PC-9 (cell line): ENCODE data around the gene SLC4A11. TPM values are rescaled to one million over a fixed set of nuclear protein-coding genes. Genes with fewer than 3 reads are reported as not detected.

ENCODE experiments used
- BruUV-seq: library from RNA; stranded (reverse); fragments of 400-500 nt; replicated peaks from 2 replicates; lab custom pipeline; 2021; lab: Mats Ljungman, UMichigan
- CTCF ChIA-PET: fragments of 300-600 bp; sonication (Branson Sonifier 250); formaldehyde crosslinking; loops from one replicate; lab custom pipeline; 2022; ENCODE audit warnings: antibody characterized with exemption; lab: Charles Lee
- POLR2A ChIA-PET: fragments of 300-600 bp; sonication (Branson Sonifier 250); formaldehyde crosslinking; loops from one replicate; lab custom pipeline; 2022; ENCODE audit warnings: antibody characterized with exemption; ENCODE audit not compliant: unreplicated experiment; lab: Charles Lee
- DNase-seq, 2 experiments: peaks; one replicate each; pipeline versions ENCODE4 v3.0.0 to v3.0.0-alpha.2; 2015 to 2022; ENCODE audit warnings: mixed read lengths in 1 of 2
- H2AFZ ChIP-seq: fragments of 200-600 bp; sonication (generic); 2 replicates; pipeline ENCODE4 v1.8.1; 2017; ENCODE audit warnings: antibody characterized with exemption
- H3F3A ChIP-seq: fragments of 200-600 bp; sonication (generic); 2 replicates; pipeline ENCODE4 v1.8.1; 2017; ENCODE audit warnings: antibody characterized with exemption, mild to moderate bottlenecking, low read depth; ENCODE audit not compliant: insufficient read depth
- H3K27ac ChIP-seq: fragments of 200-600 bp; sonication (generic); 2 replicates; pipeline ENCODE4 v1.6.1; 2016; ENCODE audit warnings: mixed run types
- H3K27me3 ChIP-seq: fragments of 200-600 bp; sonication (generic); 2 replicates; pipeline ENCODE4 v1.6.1; 2016; ENCODE audit warnings: low read depth, mixed run types; ENCODE audit not compliant: insufficient read depth
- H3K36me3 ChIP-seq: fragments of 200-600 bp; sonication (generic); 2 replicates; pipeline ENCODE4 v1.6.1; 2016; ENCODE audit warnings: low read depth, mixed run types
- H3K4me1 ChIP-seq: fragments of 200-600 bp; sonication (generic); replicated peaks from 2 replicates; pipeline ENCODE4 v1.6.1; 2016; ENCODE audit warnings: mixed run types; ENCODE audit not compliant: insufficient read depth
- H3K4me2 ChIP-seq: fragments of 200-600 bp; sonication (generic); 2 replicates; pipeline ENCODE4 v1.6.1; 2017; ENCODE audit warnings: mixed run types
- H3K4me3 ChIP-seq: fragments of 200-600 bp; sonication (generic); 2 replicates; pipeline ENCODE4 v1.6.1; 2016; ENCODE audit warnings: mixed run types
- H3K79me2 ChIP-seq: fragments of 200-600 bp; sonication (generic); 2 replicates; pipeline ENCODE4 v1.6.1; 2017; ENCODE audit warnings: low read depth, mixed run types
- H3K9me2 ChIP-seq: fragments of 200-600 bp; sonication (generic); 2 replicates; pipeline ENCODE4 v1.8.1; 2017; ENCODE audit warnings: mild to moderate bottlenecking; ENCODE audit not compliant: insufficient read depth
- H3K9me3 ChIP-seq: fragments of 200-600 bp; sonication (generic); 2 replicates; pipeline ENCODE4 v1.8.1; 2016; ENCODE audit warnings: low read depth; ENCODE audit not compliant: insufficient read depth
- H4K20me1 ChIP-seq: fragments of 200-600 bp; sonication (generic); 2 replicates; pipeline ENCODE4 v1.8.1; 2017; ENCODE audit not compliant: insufficient read depth
- EZH2 ChIP-seq: fragments of 200-600 bp; sonication (generic); IDR thresholded peaks from 2 replicates; pipeline ENCODE4 v1.8.0; 2017; ENCODE audit warnings: antibody characterized with exemption, low read depth
- intact Hi-C: fragments of 100-400 bp; cut with micrococcal nuclease; formaldehyde crosslinking; loops from one replicate; pipeline ENCODE4 v1.10.0; 2022; ENCODE audit not compliant: unreplicated experiment
- total RNA-seq: library from RNA; stranded (reverse); gene quantifications from 2 replicates; pipeline ENCODE4 v1.2.3, GENCODE V29; 2021
- TF ChIP-seq, protein P1 (sequence below): fragments of 200-600 bp; sonication (generic); conservative IDR thresholded peaks from 2 replicates; pipeline ENCODE4 v1.6.1; 2017; ENCODE audit warnings: mixed run types, antibody characterized with exemption, mild to moderate bottlenecking, moderate library complexity

Gene SLC4A11
- total RNA-seq, 1 experiment from 2014 or later: 46.1 TPM

DNA sequence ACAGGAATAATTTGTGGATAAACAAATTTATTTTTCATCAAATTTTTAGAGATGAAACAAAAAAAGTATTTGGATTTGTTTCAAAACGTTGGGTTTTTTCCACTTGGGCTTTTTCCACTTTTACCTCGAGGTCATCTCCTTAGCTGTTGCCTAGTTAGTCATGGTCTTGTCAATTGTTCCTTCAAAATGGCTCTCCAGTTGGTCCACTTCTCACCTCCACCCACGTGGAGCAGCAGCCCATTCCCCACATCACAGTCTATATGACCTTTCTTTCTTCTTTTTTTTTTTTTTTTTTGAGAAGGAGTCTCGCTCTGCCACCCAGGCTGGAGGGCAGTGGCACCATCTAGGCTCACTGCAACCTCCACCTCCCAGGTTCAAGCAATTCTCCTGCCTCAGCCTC lies 6.7 kb upstream of the SLC4A11 start:
- DNase-seq: no peak
- intact Hi-C loops: no loop called here
- Histone ChIP-seq H2AFZ (no peak overlapping the region), H3K27ac (no peak overlapping the region), H3K27me3 (no peaks in the 10 kb centered on the region), H3K4me1 (peaks cover 11% of the 10 kb centered on the region; the same call in 1 of the 2 replicates), H3K79me2 (no peaks in the 10 kb centered on the region), H3K36me3 (no peaks in the 10 kb centered on the region), H3K4me2 (no peak overlapping the region), H3K9me2 (no peaks in the 10 kb centered on the region), H3K9me3 (no peaks in the 10 kb centered on the region), H3F3A (peaks cover 4% of the 10 kb centered on the region; the same call in 1 of the 2 replicates), H3K4me3 (no peak overlapping the region), H4K20me1 (no peaks in the 10 kb centered on the region)
- no TSS peak for BruUV-seq
- ChIA-PET POLR2A (no interaction called here), CTCF (no interaction called here)
- TF ChIP-seq, protein P1, sequence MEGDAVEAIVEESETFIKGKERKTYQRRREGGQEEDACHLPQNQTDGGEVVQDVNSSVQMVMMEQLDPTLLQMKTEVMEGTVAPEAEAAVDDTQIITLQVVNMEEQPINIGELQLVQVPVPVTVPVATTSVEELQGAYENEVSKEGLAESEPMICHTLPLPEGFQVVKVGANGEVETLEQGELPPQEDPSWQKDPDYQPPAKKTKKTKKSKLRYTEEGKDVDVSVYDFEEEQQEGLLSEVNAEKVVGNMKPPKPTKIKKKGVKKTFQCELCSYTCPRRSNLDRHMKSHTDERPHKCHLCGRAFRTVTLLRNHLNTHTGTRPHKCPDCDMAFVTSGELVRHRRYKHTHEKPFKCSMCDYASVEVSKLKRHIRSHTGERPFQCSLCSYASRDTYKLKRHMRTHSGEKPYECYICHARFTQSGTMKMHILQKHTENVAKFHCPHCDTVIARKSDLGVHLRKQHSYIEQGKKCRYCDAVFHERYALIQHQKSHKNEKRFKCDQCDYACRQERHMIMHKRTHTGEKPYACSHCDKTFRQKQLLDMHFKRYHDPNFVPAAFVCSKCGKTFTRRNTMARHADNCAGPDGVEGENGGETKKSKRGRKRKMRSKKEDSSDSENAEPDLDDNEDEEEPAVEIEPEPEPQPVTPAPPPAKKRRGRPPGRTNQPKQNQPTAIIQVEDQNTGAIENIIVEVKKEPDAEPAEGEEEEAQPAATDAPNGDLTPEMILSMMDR: no peak
- no peak for TF ChIP-seq EZH2

DNA sequence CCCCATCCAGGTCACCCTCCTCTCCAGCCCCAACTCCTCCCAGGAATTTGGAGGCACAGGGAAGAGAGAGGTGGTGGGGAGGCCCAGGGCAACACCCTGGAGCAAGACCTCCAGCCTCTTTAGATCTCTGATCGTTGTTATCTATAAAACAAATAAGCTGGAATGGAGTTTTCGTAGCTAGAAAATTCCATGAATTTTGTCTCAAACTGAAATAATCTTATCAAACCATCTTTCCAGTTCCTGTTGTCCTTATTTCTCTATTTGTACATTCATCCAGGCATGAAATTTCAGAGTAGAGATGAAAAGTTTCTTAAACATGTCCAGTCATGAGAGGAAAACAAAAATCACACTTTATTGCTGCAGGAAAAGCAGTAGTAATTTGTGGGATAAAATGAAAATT lies 6.2 kb upstream of the SLC4A11 start:
- H2AFZ ChIP-seq: no peak overlapping the region
- peaks cover 4% of the 10 kb centered on the region; the same call in 1 of the 2 replicates for H3F3A ChIP-seq
- intact Hi-C loops: no loop called here
- TF ChIP-seq, protein P1: no peak
- no peak for TF ChIP-seq EZH2
- DNase-seq: no peak
- no peaks in the 10 kb centered on the region for H3K27me3 ChIP-seq
- CTCF ChIA-PET: interaction anchor here (0.5 kb wide), 1 partner anchor 71 kb away, joined by 9 read pairs; no protein-coding TSS in a partner anchor
- H3K9me2 ChIP-seq: no peaks in the 10 kb centered on the region
- no peaks in the 10 kb centered on the region for H3K79me2 ChIP-seq
- no peak overlapping the region for H3K4me3 ChIP-seq
- POLR2A ChIA-PET: interaction anchor here (0.6 kb wide), 1 partner anchor 101 kb away, joined by 7 read pairs; no protein-coding TSS in a partner anchor
- H3K9me3 ChIP-seq: no peaks in the 10 kb centered on the region
- no peaks in the 10 kb centered on the region for H4K20me1 ChIP-seq
- no peak overlapping the region for H3K27ac ChIP-seq
- no peaks in the 10 kb centered on the region for H3K36me3 ChIP-seq
- H3K4me1 ChIP-seq: peaks cover 11% of the 10 kb centered on the region; the same call in 1 of the 2 replicates
- no peak overlapping the region for H3K4me2 ChIP-seq
- BruUV-seq: no TSS peak

DNA sequence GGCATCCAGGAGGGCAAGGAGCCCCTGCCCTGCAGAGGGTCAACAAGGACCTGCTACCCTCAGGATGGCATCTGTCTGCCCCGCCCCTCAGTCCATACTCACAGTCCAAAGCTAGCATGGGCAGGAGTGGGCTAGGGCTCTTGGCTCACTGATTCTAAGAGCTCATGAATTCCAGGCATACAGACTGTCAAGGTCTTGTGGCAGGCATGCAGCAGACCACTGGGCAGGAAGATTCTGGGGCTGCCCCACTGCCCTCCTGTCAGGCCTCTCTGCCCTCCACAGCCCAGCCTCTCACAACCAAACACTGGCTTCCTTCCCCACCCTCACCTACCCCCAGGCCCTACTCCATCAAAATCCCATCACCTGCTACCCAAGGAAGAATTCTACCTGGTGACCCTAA lies 5.6 kb upstream of the SLC4A11 start:
- H3K4me1 ChIP-seq: peaks cover 11% of the 10 kb centered on the region; the same call in 1 of the 2 replicates
- no peaks in the 10 kb centered on the region for H3K9me2 ChIP-seq
- no peaks in the 10 kb centered on the region for H3K9me3 ChIP-seq
- ChIA-PET POLR2A (interaction anchor here (0.6 kb wide), 1 partner anchor 100 kb away, joined by 7 read pairs; no protein-coding TSS in a partner anchor), CTCF (interaction anchor here (0.5 kb wide), 1 partner anchor 72 kb away, joined by 9 read pairs; no protein-coding TSS in a partner anchor)
- H3K27me3 ChIP-seq: no peaks in the 10 kb centered on the region
- H3F3A ChIP-seq: peaks cover 4% of the 10 kb centered on the region; the same call in 1 of the 2 replicates
- H3K27ac ChIP-seq: no peak overlapping the region
- TF ChIP-seq EZH2: no peak
- TF ChIP-seq, protein P1: no peak
- intact Hi-C loops: no loop called here
- no peak for DNase-seq
- no peak overlapping the region for H3K4me3 ChIP-seq
- no peaks in the 10 kb centered on the region for H3K79me2 ChIP-seq
- no peak overlapping the region for H3K4me2 ChIP-seq
- no peaks in the 10 kb centered on the region for H3K36me3 ChIP-seq
- no peak overlapping the region for H2AFZ ChIP-seq
- no peaks in the 10 kb centered on the region for H4K20me1 ChIP-seq
- BruUV-seq: no TSS peak
